RPMI7951 (cell line): ENCODE measurements around the gene PIK3R5. TPM values are rescaled to one million over a fixed set of nuclear protein-coding genes. Genes with fewer than 3 reads are reported as not detected.

ENCODE experiments used
- DNase-seq: peaks from one replicate; pipeline ENCODE4 v3.0.0-alpha.2; 2012; ENCODE audit warnings: low read depth
- total RNA-seq: library from RNA; depleted of rRNA; stranded (reverse); fragments of >200 nt; shearing (Covaris generic); gene quantifications from 2 replicates; pipeline ENCODE4 v1.2.3, GENCODE V29; 2014

The PIK3R5 gene
- total RNA-seq, 1 experiment from 2014 or later, result 0.24 TPM

GRCh38 chr17:8953156-8953885, 12.2 kb downstream of the PIK3R5 start:
- DNase-seq, result no peak

GRCh38 chr17:8952191-8952590, 13.3 kb downstream of the PIK3R5 start:
- no peak for DNase-seq

- DNase-seq, result no peak
Measured at GRCh38 chr17:8951206-8951605, 14.3 kb downstream of the PIK3R5 start.

- DNase-seq, result no peak
Measured at GRCh38 chr17:8949061-8949661, 16.3 kb downstream of the PIK3R5 start.

DNA sequence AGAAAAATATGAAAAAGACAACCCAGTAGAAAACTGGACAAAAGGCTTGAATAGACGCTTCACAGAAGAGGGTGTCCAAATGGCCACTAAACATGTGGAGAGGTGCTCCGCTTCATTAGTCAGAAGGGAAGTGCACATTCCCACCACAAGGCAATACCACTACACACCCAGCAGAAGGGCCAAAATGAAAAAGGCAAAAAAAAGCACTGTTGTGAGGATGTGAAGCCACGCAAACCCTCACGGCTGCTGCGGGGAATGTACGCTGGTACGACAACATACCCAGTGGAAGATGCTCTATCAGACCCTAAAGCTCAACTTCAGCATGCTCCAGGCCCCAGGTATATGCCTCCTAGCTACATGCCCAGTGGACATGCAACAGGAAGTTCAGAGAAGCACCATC, 17.0 kb downstream of the PIK3R5 start:
- DNase-seq, result no peak

- peak; percentile 44 for DNase-seq
Measured at GRCh38 chr17:8947201-8947600, 18.3 kb downstream of the PIK3R5 start.

DNA sequence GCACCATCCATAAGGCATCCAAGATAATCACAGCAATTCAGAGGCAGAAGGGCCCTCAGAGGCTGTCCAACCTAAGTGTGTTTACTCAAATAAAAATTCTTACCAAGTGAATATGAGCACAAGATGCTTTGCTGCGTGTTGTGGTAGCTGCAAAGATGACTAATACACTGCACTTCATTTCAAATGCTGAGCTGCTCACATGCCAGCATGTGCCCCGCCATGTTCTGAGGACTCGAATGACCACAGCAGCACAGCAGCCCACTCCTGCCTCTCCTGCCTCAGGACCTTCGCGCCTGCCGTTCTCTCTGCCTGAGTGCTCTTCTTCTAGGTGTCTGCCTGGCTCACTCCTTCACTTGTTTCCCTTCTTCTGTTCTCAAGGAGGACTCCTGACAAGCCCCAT, 19.0 kb downstream of the PIK3R5 start:
- peak; percentile 46 for DNase-seq

- DNase-seq, result no peak
Measured at GRCh38 chr17:8946071-8946470, 19.4 kb downstream of the PIK3R5 start.

GRCh38 chr17:8944748-8945147, 20.8 kb downstream of the PIK3R5 start:
- DNase-seq, result no peak

DNA sequence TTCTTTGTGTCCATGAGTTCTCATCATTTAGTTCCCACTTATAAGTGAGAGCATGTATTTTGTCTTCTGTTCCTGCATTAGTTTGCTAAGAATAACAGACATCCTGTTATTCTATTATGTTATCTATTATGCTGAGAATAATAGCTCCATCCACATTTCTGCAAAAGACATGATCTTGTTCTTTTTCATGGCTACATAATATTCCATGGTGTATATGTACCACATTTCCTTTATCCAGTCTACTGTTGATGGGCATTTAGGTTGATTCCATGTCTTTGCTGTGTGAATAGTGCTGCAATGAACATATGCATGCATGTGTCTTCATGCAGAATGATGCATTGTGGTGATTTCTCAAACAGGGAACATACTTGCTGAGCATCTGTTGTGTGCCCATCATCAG, 21.4 kb downstream of the PIK3R5 start:
- no peak for DNase-seq

DNA sequence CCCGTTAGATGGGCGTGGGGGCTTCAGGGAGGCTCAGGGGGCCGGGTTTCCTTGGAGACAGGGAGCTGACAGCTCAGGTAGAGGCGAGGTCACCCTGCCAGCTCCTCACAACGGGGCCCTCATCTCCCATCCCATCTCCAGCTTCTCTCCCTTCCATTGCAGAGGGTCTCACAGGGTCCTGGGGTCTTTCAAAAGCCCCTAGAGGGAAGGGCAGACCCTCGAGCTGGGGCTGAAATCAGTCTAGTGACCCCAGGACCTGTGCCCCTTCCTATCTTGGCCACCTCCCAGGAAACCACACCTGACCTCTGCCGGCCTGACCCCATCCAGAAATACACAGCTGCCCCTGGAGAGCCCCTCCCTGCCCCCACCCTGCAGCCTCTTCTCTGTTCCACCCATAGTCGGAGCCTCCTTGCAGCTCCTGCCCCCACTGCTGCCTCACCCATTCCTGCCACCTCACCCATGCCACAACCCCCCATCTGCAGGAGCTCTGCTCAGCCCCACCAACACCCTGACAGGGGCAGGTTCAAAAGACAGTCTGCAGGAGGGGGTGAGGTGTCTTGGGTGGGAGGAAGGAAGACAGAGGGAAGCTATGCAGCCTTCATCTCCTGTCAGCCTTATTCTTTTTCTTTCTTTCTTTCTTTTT, 23.4 kb downstream of the PIK3R5 start:
- no peak for DNase-seq

- no peak for DNase-seq
Measured at GRCh38 chr17:8941520-8941919, 24.0 kb downstream of the PIK3R5 start.

- no peak for DNase-seq
Measured at GRCh38 chr17:8940866-8941471, 24.5 kb downstream of the PIK3R5 start.

DNA sequence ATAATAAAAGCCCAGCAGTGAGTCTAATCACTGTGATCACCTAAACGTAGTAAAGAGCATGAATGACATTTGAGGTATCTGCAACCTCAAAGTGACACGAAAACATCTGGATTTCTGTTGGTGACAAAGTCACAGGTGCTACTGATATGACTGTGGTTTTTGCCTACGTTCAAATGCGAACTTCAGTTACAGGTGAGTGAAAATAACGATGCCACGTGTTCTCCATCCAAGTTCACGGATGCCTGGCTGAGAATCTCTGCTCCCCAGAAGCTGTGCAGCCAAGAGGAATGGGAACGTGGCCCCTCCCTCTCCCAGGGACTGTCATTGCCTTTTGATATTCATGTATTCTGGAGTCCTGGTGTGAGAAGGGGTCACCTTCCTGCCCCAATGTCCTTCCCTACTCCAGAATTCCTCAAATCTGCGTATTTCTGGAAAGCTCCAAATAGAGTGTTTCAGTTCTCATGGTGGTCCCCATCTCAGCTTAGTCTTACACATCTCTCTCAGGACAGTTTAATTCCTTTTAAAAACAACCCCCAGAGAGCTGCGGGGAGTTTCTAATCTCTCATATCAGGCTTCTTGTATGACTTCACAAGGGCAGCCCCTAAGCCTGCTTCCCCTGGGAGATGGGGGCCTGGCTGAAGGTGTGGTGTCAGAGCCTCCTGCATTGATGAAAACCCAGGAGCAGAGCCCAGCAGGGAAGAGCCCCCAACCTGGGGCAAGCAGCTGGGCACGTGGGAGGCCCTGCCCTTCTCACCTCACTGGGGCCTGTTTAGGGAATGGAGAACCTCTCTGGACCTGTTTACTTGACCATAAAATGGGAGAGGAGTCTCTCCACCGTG, 25.8 kb downstream of the PIK3R5 start:
- DNase-seq, result no peak

DNA sequence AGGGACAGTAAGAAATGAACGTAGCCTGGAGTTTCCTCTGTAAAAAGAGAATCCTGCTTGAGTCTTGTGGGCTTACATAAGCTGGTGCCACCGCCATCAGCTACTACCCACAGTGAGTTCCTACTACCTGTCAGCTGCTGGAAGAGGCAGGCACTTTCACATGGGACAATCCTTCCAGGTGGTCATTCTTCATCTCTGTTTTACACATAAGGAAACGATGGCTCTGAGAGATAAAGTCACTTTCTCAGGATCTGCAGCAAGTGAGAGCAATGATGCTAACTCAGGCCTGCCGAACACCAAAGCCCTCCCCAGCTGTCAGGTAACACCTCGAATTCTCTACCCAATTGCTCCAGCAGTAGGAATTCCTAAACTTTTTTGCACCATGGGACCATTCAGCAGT, 26.6 kb downstream of the PIK3R5 start:
- no peak for DNase-seq

DNA sequence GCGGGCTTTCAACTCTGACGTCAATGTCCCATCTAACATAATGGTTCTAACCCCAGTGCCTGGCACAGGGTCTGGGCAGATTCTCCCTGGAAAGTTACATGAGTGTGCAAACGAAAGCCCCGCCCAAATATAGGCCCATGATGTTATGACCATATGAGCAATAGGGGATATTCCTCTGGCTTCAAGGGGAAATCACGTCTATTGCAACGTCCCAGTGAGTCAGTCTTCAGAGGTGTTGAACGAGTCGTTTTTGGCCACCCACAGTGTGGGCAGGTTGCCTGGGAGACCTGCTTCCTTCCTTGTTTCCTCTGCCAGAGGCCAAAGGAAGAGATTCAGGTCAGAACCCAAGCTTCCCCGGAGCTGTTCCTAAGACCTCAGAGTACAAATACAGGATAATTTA, 30.3 kb downstream of the PIK3R5 start:
- DNase-seq, result peak; percentile 44

DNA sequence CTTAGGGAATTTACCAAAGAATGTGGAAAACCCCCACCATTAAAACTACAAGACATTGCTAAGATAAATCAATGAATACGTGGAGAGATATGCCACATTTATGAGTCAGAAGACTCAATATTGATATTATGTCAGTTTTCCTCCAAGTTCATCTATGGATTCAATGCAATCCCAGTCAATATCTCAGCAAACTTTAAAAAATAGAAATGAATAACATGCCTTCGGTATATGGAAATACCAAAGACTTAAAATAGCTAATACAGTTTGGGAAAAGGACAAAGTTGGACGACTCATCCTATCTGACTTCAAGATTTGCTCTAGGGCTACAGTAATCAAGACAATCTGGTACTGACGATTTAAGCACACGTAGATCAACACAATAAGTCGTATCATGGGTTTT, 31.2 kb downstream of the PIK3R5 start:
- DNase-seq, result no peak

DNA sequence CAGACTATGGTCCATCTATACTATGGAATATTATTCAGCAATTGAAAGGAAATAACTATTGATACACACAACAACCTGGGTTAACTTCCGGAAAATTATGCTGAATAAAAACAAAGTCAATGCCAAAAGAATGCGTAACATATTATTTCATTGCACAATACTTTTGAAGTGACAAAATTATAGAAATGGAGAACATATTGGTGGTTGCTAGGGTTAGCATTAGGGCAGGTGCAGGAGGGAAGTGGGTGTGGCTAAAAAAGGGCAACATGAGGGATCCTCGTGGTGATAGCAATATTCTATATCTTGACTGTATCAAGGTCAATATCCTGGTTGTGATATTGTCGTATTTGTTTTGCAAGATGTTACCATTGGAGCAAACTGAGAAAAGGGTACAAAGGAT, 34.9 kb downstream of the PIK3R5 start:
- DNase-seq, result no peak

- no peak for DNase-seq
Measured at GRCh38 chr17:8928347-8928746, 37.2 kb downstream of the PIK3R5 start.

DNA sequence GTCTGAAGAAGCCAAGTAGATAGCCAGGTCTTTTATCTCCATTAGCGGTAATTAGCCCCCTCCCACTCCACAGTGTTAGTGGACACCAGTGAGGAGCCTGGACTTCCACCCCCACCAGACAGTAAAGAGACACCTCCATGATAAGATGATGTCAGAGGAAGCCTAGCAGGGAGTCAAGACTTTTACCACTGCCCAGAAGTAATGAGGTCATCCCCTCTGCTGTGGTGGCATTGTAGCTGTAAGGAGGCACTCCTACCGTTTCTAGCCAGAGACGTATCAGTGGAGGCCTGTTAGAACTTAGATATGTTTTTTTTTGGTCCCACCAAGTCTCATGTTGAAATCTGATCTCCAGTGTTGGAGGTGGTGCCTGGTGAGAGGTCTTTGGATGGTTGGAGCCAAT, 38.1 kb downstream of the PIK3R5 start:
- DNase-seq, result no peak

- DNase-seq, result no peak
Measured at GRCh38 chr17:8925808-8926207, 39.7 kb downstream of the PIK3R5 start.

DNA sequence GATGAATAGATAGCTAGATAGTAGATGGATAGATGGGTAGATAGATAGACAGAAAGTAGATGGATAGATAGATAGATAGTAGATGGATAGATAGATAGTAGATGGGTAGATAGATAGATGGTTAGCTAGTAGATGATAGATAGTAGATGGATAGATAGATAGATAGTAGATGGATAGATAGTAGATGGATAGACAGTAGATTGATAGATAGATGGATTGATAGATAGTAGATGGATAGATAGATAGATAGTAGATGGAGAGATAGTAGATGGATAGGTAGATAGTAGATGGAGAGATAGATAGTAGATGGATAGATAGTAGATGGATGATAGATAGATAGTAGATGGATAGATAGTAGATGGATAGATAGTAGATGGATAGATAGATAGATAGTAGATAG, 40.4 kb downstream of the PIK3R5 start:
- DNase-seq, result no peak
